Inflammatory macrophage treated with lipopolysaccharide for 1 hour (primary cell): Measurements from ENCODE around the gene PTDSS2.

Experiments
- DNase-seq, 2 donors: peaks; one replicate each; pipeline ENCODE4 v3.0.0-alpha.2; 2020 to 2022

PTDSS2 gene

DNA sequence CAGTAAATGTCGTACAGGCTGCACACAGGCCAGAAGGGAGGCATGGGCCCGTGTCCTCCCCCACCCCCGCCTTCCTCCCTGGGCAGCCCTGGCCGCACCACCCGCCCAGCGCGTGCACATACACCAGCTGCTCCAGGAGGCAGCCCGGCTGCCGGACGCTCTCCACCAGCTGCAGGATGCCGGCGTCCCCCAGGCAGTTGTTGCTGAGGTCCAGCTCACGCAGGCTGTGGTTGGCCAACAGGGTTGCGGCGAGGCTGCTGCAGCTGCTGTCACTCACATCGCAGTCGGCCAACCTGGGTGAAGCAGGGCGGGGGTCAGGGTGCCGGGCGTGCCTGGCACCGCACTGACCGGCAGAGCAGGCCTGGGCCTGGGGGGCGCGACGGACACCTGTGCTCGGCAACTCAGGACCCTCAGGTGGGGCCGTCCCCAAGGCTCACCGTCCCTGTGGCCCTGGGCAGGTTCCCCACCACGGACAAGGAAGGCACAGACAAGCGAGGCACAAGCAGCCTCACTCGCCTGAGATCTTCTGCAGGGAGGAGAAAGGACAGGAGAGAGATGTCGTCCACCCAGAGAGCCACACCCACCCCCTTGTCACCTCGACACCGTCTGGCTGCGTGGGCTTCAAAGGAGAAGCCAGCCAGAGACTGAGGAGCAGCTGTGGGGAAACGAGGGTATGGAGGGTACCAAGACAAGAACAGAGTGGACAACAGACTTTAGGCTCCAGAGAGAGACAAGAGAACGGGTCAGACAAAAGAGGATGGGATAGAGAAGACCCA is 44.9 kb downstream of the PTDSS2 start:
- no peak for DNase-seq

DNA sequence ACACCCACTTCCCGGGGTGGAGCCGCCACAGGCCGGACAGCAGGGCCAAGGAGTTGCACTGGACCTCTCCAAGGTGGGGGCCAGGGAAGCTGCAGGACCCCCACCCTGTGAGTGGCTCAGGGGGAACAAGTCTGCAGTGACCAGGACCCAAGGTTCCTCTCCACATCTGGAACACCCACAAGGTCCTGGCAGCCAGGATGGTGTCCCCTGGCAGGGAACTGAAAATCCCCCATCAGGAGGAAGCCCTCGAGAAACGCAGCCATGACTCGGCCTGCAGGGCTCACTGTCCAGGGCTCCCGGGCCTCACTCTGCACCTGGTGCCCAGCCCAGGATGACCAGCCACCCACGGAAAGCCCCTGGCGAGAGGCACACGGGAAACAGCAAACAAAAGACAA is 45.5 kb downstream of the PTDSS2 start:
- no peak for DNase-seq

DNA sequence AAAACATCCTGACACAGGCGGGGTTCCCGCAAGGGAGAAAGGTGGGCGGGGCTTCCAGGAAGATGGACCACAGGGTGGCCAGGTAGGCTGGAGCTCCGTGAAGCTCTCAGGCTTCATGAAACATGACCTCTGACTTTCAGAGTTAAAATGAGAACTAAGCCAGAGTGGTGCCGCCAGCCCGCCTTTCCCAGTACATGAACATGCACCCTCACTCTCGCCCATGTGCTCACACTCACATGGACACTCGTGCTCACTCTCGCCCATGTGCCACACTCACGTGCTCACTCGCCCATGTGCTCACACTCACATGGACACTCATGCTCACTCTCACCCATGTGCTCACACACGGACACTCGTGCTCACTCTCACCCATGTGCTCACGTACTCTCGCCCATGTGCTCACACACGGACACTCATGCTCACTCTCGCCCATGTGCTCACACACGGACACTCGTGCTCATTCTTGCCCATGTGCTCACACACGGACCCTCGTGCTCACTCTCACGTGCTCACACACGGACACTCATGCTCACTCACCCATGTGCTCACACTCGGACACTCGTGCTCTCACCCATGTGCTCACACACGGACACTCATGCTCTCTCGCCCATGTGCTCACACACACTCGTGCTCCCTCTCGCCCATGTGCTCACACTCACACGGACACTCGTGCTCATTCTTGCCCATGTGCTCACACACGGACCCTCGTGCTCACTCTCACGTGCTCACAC is 46.9 kb downstream of the PTDSS2 start:
- DNase-seq: no peak

DNA sequence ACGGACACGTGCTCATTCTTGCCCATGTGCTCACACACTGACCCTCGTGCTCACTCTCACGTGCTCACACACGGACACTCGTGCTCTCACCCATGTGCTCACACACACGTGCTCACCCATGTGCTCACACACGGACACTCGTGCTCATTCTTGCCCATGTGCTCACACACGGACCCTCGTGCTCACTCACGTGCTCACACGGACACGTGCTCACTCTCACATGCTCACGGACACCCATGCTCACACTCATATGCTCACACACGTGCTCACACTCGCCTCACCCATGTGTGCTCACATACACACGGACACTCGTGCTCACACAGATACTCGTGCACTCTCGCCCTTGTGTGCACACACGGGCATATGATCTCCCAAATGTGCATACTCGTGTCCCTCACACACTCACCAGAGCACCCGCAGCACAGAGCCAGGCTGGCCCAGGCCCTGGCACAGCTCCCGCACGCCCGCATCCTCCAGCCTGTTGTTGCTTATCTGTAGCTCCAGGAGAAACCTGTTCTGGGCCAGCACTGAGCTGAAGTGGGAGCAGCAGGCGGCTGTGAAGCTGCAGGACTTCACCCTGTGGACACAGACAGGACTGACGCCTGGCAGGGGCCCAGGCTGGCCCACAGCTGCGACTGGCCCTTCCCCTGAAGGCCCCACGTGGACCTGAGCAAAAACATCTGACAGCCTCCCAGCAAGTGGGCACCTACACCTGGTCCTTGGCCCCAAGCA is 47.7 kb downstream of the PTDSS2 start:
- no peak for DNase-seq

DNA sequence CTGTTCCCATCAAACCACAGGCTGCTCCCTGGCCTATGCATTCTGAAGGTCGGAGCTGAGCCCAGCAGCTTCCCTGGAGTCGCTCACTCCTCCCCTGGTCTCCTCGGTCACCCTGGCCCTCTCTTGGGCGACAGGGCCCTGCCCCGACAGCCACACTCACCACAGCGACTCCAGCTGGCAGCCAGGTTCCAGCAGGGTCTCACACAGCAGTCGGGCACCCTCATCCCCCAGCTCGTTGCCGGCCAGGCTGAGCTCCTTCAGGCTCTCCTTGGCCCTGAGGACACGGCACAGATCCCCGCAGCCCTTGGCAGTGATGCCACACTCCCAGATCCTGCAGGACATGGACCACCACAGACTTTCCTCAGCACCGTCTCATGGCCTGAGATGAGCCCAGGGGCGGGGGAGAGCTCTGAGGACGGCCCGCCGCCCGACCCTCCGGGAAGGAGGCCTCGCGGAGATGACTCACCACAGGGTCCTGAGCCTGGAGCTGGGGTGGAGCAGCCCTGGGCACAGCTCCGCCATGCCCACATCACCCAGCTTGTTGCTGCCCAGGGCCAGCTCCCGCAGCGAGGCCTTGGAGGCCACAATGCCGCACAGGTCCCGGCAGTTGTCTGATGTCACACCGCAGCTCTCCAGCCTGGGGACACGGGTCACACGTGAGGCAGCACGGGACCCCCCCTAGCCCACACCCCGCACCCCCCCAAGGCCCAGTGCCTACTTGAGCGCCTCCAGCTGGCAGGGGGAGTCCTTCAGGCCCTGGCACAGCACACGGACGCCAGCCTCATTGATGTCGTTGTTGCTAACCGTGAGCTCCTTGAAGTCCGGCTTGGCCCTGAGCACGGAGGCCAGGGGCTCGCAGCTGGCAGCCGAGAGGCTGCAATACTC is 48.5 kb downstream of the PTDSS2 start:
- DNase-seq: no peak

DNA sequence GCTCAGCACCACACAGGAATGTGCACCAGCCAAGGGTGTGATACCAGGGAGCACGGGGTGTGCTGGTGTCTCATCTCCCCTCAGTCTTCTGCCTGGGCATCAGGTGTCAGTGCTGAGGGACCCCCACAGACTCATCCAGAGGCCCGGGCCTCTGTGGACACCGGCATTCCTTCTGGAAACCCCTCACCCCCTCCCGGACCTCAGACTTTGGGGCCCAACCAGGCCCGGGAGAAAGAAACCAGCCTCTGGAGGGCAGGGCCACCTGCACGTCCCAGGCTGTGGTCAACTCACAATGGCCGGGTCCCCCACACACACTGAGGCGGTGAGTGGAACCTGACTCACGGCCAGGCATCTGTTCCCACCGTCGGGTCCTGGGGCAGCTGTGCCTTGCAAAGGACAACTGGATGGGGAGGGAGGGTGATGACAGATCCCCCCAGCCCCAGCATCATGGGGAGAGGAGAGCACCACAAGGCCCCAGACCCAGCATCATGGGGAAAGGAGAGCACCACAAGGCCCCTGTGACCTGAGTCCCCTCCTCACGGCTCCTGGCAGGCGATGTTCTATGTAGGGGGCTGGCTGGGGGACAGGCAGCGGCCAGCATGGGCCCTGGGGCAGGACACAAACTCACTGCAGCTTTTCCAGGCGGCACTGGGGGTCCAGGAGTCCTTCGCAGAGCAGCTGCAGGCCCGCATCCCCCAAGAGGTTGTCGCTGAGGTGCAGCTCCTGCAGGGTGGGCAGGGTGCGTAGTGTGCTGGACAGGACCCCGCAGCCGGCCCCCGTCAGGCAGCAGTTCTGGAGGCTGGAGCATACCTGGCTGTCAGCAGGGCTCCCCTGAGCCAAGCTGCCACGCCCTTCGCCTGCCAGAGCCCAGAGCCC is 49.4 kb downstream of the PTDSS2 start:
- no peak for DNase-seq

DNA sequence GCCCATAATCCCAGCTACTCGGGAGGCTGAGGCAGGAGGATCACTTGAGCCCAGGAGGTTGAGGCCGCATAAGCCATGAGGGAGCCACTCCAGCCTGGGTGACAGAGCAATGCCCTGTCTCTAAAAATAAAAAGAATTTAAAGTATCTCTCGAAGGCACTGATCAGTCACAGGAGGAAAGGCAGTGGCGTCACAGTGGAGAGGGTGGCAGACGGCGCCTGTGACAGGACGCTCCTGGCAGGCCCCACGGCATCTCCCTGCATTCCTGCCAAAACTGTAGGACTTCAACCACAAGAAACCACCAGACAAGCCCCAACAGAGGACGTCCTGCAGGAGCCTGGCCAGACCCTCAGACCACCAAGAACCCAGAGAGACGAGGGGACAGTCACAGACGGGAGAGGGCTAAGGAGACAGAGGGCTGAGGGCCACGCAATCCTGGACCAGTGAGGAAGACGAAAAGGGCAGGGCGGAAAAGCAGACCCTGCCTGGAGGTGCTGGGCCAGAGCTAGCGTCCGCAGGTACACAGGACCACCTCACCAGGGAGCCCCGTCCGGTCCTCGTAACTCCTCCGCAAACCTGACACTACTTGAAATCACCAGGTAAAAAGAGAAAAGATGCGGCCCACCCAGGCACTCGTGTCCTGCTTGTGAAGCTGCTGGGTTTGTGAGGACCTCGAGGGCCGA is 51.1 kb downstream of the PTDSS2 start:
- DNase-seq: no peak

DNA sequence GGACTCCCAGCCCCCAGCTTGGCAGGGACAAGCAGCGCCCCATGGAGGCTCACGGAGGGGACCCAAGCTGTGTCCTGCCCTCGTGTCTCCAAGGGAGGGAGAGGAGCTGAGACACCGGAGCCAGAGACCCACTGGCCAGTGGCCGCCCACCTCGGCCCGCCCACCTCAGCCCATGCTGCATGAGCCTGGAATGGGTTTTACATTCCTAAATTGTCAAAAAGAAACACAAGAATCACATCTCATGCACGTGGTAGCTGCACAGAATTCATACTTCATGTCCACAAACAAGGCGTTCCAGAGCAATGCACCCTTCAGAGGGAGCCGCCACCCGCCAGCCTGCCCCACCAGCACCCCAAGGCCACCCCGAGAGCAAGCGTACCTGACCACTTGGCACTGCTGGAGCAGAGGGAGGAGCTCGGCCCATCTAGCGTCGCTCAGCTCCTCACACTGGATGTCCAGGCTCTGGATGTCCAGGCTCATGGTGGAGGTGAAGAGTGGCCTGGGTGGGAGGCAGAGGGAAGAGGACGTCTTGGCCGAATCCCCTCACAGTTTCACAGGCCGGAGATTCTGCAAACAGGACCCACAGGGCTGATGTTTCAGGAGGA is 51.7 kb downstream of the PTDSS2 start:
- no peak for DNase-seq

DNA sequence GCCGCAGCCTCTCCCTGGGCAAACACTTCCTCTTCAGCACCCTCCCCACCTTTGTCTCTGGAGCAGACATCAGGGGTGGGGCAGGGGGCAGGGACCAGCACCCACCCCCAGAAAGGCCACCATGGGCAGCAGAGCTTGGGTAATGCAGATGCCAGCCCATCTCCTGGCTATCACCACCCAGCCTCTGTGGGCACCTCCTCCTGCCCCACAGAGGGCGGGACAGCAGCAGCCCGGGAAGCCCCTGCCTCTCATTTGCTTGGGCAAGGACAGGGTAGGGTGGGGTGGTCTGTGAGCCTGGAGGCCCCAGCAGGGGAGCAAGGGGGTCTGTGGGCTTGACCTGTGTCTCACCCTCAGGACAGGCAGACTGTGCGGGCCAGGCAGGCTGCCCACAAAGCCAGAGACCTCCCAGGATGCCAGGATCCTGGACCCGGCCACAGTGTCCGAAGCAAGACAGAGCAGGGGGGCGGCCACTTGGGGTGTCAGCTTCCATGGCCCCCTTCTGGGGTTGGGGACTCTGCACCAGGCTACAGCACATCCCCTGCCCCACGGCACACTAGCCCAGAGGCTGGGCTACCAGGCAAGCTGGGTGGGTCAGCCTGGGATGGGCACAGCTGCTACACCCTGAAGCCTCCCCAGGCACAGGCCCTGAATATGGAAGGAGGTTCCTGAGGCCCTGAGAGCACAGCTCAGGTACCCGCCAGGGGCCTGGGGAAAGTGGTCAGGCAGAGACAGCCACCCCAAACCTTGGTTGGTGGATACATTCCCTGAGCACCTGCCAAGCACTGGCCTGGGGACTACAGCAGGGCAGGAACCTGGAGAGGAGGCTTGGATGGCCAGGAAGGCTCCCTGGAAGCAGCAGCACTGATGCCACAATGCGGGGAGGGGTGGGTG is 52.5 kb downstream of the PTDSS2 start:
- no peak for DNase-seq

DNA sequence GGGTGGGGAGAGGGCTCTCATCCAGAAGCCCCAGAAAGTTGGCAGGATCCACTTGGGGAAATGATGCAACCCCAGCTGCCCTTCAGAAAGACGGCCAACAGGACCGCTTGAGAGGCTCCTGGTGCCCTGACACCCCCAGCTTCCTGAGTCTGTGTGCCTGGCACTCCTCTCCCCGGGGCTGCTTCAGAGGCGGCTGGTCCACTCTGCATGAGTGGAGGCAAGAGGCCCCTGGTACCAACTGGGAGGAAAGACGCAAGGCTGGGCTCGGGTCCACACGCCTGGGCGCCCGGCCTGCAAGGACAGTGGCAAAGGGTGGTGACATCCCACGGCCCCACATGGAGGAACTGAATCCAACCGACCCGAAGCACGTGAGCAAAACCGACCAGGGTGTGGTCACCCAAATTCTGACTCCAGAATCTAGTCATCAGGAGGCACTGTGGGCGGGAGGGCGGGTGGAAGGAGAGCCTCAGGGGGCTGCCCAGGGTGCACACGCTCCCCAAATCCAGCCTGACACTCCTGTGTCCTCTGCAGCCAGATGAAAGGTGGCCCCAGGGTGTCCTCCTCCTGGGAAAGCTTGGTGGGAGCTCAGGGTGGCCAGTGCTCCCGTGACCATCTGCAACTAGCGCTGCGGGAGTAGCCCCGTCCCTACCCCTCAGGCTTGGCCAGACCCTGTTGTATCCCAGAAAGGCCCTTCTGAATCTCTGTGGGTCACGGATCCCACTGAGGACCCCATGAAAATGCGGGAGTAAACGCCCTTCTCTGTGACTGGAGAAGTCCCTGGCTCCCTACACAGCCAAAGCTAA is 53.3 kb downstream of the PTDSS2 start:
- DNase-seq: peak; percentile 89 to 90

DNA sequence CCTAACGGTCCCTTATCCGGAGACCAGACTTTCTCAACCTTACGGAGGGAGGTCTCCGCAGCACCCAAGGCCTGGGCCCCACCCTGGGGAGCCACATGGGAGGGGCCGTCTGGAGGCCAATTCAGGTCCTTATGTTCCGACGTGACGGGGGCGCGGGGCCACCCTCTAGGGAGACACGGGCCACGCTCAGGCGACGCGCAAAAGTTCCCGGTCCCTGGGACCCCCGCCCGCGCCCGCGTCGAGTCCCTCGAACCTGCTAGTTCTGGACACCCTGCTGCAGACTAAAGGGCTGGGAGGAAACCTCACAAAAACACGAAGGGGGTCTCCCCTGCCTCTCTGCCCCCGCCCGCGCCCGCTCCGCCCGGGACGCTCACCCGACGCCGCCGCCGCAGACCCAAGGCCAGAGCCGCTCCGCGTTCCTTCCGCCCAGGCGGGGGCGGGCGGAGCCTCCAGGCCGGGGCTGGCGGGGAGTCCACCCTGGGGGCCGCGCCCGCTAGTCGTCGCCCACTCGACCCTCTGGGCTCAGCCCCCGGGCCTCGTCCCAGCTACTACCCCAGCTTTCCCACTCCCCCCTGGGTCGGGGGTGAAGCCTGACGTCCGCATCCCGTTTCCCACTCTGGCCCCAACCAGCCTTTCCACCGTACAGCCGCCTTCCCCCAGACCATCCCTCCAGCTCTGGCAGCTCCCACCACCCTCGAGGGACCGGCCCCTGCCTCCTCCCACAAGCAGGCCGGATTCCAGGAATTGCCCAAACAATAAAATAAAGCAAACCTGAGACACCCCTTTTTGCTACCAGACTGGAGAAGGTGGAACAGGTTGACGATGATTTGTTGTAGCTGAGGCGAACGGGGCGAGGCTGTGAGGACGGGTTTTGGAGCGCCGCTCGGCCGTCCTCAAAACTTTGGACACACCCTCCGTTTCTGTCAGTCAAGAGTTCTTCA is 54.2 kb downstream of the PTDSS2 start:
- DNase-seq: peak; percentile 40 to 49

DNA sequence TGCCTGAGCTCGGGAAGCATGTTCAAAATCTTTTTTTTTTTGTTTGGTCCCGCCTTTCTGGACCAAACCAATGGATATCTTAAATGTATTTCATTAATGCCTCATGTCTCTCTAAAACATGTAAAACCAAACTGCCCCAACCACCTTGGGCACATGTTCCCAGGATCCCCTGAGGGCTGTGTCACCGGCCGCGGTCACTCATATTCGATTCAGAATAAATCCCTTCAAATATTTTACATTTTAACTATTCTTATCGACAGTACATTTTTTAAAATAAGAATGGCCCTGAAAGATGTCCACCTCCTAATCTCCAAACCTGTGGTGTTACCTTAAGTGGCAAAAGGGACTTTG is 54.9 kb downstream of the PTDSS2 start:
- no peak for DNase-seq

DNA sequence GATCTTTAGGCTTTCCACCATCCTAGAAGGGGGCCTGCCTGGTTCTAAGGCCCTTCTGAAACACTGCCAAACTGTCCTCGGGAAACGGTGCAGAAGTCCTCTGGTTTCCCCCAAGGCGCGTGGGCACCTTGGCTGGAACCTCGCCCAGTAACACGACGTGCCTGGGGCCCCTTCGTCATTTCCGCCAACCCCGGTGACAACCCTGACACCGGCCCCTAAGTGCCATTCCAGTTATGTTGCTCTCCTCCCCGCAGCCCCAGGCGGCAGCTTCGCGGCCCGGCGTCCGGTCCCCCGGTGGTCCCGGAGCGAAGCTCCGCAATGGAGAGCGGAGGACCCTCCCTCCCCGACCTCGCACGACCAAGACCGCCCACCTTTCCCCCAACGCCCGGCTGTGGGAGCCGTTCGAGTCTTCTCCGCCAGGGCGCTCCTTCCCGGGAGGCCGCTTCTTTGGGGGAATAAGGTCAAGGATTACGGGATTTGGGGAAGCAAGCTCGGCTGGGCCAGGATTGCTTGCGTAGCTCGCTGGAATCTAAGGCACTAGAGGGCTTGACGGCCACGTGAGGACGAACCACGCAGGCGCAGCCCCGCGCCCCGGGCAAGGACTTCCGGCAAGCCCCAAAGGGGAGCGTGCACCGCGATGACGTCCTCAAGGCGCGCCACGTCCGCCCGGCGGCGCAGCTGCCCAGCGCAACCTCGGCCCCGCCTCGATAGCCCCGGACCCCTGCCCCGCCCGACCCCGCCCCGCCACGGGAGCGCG is 56.3 kb downstream of the PTDSS2 start:
- DNase-seq: peak; percentile 94 to 98

DNA sequence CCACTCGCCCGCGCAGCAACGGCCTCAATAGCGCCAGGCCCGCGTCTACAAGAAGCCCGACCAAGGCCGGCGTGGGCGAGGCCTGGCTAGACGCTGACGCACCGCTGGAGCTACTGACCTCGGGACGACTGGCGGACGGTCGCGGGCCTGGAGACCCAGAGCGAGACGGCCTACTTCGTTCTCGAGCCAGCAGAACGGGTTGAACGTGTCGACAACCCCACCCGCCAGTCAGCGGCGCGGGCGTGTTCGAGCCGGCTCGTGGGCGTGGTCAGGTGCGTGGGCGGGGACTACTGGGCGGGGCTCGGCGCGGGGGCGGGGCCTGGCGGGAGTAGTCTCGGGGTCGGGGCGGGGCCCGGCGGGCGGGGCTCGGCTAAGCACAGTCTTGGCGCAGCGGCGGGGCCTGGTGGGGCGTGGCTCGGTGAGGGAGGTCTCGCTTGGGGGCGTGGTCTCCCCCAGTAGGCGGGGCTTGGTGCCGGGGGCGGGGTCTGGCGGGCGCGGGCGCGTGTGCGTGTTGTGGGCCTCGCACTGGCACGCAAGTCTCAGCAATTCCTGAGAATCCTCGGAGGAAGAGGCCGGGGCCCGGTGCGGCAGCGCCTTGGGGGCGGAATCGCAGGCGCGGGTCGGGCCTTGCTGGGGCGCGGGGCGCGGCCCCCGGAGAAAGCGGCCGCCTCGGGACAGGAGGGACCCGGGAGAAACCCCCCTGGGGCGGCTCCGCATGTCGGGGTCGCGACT is 57.1 kb downstream of the PTDSS2 start, which contains the start of gene RNH1:
Gene RNH1 (minus strand): TSS at position 248 of the 732 bp plus-strand sequence. CDS start 5,080 bp downstream, outside the sequence.
- peak; percentile 94 to 99 for DNase-seq

DNA sequence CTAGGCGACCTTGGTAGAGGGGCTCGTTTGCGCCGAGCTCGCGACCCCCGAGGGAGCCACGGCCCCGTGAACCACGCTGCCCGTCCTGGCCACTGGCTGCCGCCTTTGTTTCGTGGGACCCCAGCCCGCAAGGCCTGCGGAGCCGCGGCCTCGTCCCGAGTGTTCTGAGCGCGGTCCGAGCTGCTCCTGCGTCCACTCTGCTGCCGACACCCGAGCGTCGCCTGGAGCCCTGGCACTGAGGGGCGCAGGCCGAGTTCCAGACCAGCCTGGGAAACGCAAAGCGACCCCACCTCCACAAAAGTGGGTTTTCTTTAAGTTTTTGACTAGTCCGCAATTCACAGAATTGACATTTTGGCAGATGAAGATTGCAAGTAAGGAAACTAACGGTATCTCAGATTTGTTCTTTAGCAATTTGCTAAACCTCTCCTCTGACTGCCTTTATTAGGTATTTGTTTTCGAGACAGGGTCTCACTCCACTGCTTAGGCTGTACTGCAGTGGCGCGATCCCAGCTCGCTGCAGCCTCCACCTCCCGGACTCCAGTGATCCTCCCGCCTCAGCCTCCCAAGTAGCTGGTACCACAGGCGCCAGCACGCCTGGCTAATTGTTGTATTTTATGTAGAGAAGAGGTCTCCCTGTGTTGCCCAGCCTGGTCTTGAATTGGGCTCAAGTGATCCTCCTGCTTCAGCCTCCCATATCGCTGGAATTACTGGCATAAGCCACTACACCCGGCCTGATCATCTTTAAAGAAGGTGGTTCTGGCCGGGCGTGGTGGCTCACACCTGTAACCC is 57.8 kb downstream of the PTDSS2 start:
- no peak for DNase-seq
